Measurements from ENCODE around the gene MFRP. TPM values are rescaled to one million over a fixed set of nuclear protein-coding genes. Genes with fewer than 3 reads are reported as not detected.

MFRP gene
- total RNA-seq, 4 donors from 2014 or later: 0.11 TPM; not detected in 3

- TF ChIP-seq EP300 (IDR thresholded peaks at IDR 0.05) (no peak), CTCF (IDR thresholded peaks at IDR 0.05) (peak; percentile 74 to 86)
- 29% methylated on average over 17 of the region's 17 CpGs for WGBS
- Histone ChIP-seq H3K4me3 (peak overlapping the region; percentile 66), H3K4me1 (peaks cover 57% of the 10 kb centered on the region), H3K9me3 (no peaks in the 10 kb centered on the region), H3K27me3 (peaks cover 14% of the 10 kb centered on the region), H3K36me3 (peaks cover 8% of the 10 kb centered on the region), H3K27ac (no peak overlapping the region)
- DNase-seq (ENCODE audit: low spot score in 2 of 2): no peak
Observed at GRCh38 chr11:119338318-119338890, 8.1 kb downstream of the MFRP start.

- Histone ChIP-seq H3K36me3 (peaks cover 8% of the 10 kb centered on the region), H3K4me3 (no peak overlapping the region), H3K4me1 (peaks cover 57% of the 10 kb centered on the region), H3K9me3 (no peaks in the 10 kb centered on the region), H3K27me3 (peaks cover 14% of the 10 kb centered on the region), H3K27ac (no peak overlapping the region)
- 84% methylated on average over 6 of the region's 9 CpGs for WGBS
- no peak for TF ChIP-seq EP300 (IDR thresholded peaks at IDR 0.05)
- no peak for TF ChIP-seq CTCF (IDR thresholded peaks at IDR 0.05)
- no peak for TF ChIP-seq POLR2A (IDR thresholded peaks at IDR 0.05)
- no peak for TF ChIP-seq POLR2AphosphoS5 (IDR thresholded peaks at IDR 0.05)
- DNase-seq (ENCODE audit: low spot score in 2 of 2): no peak
Observed at GRCh38 chr11:119337581-119338317, 8.8 kb downstream of the MFRP start.

- peaks cover 57% of the 10 kb centered on the region for H3K4me1 ChIP-seq
- peaks cover 8% of the 10 kb centered on the region for H3K36me3 ChIP-seq
- no peak for DNase-seq (ENCODE audit: low spot score in 2 of 2)
- TF ChIP-seq CTCF (IDR thresholded peaks at IDR 0.05) (no peak), EP300 (IDR thresholded peaks at IDR 0.05) (no peak), POLR2A (IDR thresholded peaks at IDR 0.05) (no peak), POLR2AphosphoS5 (IDR thresholded peaks at IDR 0.05) (no peak)
- no peak overlapping the region for H3K4me3 ChIP-seq
- peaks cover 14% of the 10 kb centered on the region for H3K27me3 ChIP-seq
- no peak overlapping the region for H3K27ac ChIP-seq
- H3K9me3 ChIP-seq: no peaks in the 10 kb centered on the region
- WGBS: 71% methylated on average over 3 of the region's 9 CpGs
Observed at GRCh38 chr11:119336744-119337469, 9.6 kb downstream of the MFRP start.

GRCh38 chr11:119335655-119336543 is 10.6 kb downstream of the MFRP start:
- 85% methylated on average over 21 of the region's 30 CpGs for WGBS
- Histone ChIP-seq H3K36me3 (peaks cover 8% of the 10 kb centered on the region), H3K27me3 (peaks cover 14% of the 10 kb centered on the region), H3K4me1 (peaks cover 47% of the 10 kb centered on the region), H3K4me3 (peak overlapping the region; percentile 97), H3K27ac (no peak overlapping the region), H3K9me3 (no peaks in the 10 kb centered on the region)
- peak in 1 of 2 donors; percentile 65 for DNase-seq (ENCODE audit: low spot score in 2 of 2)
- no peak for TF ChIP-seq POLR2A (IDR thresholded peaks at IDR 0.05)
- TF ChIP-seq CTCF (IDR thresholded peaks at IDR 0.05): no peak
- TF ChIP-seq POLR2AphosphoS5 (IDR thresholded peaks at IDR 0.05): no peak
